HT1080 (cell line): ENCODE results near the gene FAM20A. TPM values are rescaled to one million over a fixed set of nuclear protein-coding genes. Genes with fewer than 3 reads are reported as not detected.

Source experiments
- DNase-seq: peaks from one replicate; pipeline ENCODE4 v3.0.0-alpha.2; 2015; ENCODE audit warnings: low read depth
- total RNA-seq: library from RNA; depleted of rRNA; stranded (reverse); fragments of >200 nt; shearing (Covaris generic); gene quantifications from 2 replicates; pipeline ENCODE4 v1.2.3, GENCODE V29; 2014

Gene FAM20A
- total RNA-seq, 1 experiment from 2014 or later = not detected

DNA sequence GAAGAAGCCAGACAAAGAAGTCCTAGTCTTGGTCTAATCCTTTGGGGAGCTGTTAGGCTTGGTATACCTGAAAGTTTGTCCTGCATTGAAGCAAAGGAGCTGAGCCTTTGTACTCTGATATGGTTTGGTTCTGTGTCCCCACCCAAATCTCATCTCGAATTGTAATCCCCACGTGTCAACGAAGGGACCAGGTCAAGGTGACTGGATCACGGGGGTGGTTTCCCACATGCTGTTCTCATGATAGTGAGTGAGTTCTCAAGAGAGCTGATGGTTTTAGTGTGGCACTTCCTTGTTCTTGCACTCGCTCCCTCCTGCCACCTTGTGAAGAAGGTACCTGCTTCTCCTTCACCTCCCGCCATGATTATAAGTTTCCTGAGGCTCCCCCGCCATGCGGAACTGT is 33.6 kb downstream of the FAM20A start:
- DNase-seq = no peak

DNA sequence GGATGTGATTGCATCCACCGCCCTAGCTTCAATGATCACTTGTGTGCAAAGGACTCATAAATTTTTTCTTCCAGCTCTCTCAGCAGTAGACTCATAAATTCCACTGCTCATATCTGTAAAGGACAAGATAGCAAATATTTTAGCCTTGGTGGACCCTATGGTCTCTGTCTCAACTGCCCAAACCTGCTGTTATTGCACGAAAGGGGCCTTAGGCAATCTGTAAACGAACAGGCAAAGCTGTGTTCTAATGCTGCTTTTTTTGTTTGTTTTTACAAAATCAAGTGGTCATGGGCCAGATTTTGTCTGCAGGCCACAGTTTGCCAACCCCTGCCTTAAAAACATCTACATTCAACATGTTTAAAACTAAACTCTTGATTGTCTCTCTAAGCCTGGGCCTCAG is 34.1 kb downstream of the FAM20A start:
- DNase-seq = no peak

DNA sequence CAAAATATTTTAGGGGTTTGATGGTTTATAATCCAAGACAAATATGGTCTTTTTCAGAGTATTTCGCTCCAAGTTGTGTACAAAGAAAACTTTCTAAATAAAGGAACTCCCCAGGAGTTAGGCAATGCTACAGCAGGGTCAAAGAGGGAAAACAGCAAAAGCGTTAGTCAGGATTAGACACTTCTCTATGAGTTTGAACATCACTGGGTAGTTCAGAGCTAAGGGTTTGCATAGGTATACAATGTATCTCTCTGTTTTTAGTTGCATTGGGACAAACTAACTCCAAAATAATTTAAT is 34.8 kb downstream of the FAM20A start:
- no peak for DNase-seq

DNA sequence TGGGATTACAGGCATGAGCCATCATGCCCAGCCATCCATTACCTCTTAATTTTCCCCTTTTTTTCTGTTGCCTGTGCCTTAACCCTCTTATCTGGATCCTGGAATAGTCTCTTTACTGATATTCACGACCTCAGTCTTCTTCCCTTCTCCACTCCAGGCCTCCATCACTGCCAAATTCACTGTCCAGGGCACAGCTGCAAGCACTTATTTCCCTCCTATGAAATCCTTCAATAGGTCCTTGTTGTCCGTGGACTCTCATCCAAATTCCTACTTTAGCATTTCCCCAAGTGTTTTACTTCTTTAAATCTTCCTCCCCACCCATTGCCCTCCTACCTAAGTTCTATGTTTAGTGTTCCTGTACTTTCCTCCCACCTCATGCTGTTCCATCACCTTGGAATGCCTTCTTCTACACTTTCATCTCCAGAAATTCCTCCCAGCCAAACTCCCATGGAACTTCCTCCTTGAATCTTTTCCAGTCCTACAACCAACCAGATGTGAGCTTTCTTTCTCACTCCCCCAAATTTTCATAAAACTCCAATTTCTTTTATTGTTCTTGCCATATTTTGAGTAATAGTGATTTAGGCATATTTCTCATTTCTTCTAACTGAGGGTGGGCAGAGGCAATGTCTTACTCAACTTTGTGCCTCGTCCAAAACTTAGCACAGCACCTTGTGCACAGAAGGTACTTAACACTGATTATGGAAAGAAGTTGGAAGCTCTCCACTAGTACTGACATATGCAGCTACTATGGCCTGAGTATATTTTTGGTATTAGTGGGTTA is 35.3 kb downstream of the FAM20A start:
- DNase-seq = no peak

DNA sequence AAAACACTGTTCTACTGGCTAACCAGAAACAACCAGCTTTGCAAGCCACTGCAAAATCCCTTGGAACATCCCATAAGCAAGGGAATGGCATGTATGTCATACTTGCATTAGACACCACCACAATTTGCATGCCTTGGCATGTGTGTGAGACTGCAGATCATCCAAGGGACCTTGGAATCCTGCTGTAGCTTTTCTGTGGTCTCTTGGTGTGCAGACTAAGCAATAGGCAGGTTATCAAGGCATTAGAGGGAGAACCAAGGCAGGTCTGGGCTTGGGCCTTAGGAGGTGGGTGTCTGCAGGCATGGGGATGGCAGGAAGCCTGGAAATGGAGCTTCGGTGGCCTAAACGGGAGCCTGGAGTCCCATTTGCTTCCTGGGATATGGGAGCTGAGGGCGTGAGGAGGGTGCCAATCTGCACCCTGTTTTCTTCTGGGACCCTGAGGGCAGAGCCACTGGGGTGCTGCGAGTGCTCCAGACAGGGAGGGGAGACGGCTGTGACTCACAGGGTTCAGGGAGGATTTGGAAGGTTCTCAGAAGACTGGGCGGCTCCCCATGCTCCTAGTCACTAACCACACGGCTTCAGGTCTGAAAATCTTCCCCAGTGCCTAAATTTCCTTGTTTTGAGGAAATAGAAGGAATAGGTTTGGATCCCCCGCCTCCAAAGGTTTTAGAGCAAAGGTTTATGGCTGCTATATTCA is 36.6 kb downstream of the FAM20A start:
- no peak for DNase-seq

DNA sequence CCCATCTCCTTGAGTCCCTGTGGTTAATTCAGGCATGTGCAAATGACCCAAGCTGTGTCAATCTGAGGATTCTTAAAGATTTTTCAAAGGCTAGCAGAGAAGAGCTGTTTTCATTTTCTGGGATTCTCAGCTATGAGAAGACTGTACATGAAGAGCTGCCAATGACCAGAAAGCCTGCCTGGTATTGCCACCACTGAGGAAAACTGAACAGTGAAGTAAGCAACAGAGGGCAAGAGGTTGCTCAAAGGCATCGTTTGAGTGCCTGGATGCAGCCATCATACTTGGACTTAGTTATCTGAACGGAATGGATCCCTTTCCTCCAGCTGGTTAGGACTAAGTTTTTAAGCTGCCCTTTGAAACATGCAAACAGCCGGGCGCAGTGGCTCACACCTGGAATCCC is 38.4 kb downstream of the FAM20A start:
- no peak for DNase-seq

DNA sequence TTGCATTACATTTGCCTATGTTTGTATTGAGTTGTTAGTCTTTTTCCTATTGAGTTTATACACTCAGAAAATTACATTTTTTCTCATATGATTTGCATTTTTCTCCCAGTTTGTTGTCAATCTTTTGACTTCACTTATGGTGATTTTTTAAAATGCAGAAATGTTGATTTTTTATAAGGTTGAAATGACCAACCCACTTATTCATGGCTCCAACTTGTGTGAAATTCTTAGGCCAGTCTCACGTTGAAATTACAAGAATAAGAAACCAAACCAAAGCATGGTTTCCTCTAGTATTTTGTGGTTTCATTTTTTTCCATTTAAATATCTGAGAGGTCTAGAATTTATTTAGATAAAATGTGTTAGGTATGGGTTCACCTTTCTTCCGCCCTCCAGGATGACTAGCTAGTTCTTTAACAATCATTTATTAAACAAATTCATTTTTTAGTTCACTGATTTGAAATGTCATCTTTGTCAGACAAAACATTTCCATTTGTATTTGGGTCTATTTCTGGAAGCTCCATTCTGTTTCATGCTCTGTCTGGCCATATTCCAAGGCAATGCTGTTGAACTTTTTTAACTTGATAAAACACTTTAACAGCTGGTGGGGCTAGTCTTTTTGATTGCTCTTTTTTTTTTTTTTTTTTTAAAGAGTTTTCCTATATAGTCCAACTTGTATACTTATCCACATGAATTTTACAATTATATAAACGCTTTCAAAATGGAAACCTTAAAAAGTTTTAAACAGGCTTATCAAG is 40.0 kb downstream of the FAM20A start:
- DNase-seq = no peak

DNA sequence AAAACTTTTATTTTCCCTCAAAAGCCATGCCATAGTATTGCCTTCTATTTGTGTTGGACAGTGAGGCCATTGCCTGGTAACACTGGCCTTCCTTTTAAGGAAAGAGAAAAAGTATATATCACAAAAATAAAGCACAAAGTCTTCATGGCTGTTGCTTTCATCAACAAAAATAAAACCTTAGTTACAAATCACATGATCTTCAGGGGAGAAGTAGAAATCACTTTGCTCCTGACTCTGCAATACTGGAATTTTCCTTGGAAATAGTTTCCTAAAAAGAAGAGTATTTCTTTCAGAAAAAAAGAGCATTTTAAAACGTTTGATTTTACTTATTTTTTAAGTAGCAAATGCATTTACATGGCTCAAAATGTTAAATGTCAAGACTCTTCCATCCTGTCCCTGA is 41.9 kb downstream of the FAM20A start:
- DNase-seq = no peak

DNA sequence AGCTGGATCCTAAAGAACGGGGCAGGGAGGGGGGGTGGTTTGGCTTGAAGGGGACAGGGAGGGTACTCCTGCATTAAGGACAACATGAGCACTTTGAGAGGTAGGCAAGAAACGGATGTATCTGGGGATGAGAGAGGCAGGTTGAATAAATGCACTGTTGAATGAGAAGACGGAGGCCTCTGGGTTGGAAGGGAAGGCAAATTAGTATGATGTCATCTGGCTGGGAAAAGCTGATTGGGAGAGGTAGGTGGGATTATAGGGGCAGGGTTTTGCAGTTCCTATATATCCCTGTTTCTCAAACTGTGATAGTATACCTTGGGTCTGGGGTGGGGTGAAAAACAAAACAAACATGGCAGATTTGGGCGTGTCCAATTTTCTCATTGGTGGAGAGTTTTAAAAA is 44.6 kb downstream of the FAM20A start:
- no peak for DNase-seq

DNA sequence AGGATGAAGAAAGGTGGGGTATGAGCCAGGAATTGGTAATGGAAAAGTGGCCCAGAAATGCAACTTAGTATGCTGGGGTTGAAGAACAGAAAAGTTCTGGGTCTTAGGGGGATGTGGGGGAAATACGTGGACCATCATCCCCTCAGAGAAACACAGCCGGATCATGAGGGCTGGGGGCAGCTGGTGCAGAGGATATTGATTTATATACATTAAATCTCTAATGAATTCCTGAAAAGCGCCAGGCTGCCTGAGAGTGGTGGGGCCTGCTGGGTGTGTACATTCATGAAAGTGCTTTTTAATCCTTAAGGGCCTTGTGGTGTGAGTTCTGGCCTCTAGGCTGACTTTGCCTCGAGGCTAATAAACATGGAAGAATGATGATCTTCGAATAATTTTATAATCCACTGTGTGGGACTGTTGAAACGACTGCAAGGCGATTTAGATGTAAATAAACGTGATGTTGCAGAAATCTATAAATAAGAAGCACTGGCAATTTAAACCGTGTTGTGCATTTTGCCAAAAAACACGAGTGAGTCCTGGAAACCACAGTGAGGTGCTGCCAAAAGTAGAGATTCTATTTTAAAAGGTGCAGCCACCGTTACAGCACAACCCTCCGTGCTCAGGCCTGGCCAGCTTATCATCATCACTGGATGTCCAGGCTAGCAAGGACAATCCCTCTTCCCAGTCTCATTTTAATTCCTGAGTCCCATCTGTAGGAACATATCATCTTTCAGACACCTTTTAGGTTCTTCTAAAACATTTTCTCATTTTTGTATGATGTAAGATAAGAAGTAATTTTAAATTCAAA is 56.9 kb downstream of the FAM20A start:
- no peak for DNase-seq

DNA sequence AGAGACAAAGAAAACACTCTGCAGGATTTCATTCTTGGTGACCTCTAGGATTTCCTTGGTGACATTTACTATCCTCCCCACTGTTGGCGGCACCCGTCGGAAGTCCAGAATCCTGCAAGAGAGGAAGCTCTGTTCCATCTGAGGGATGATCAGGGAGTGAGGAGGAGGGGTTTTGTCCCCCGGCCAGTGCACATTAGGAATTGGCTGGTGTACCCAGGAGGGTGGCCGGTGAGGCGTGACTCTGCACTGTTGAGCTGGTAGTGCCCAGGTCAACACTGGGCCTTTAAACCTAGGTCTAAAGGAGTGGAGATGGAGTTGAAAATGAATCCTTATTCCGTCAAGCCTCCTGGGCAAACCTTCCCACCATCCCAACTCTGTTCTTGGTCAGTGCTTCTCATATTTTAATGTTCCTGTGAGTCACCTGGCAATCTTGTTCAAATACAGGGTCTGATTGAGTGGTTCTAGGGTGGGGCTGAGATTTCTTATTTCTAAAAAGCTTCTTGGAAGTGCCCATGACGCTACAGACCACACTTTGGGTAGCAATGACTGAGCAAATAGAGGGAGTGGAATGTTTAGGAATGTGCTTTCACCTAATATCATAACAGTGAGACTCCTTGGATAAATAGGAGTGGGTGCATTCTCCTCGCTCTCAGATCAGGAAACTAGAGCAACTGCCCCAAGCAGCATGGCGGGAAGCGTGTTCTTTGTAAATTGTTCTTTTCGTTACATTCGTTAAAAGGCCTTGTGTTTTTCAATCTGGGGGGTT is 58.3 kb downstream of the FAM20A start:
- peak; percentile 32 for DNase-seq

DNA sequence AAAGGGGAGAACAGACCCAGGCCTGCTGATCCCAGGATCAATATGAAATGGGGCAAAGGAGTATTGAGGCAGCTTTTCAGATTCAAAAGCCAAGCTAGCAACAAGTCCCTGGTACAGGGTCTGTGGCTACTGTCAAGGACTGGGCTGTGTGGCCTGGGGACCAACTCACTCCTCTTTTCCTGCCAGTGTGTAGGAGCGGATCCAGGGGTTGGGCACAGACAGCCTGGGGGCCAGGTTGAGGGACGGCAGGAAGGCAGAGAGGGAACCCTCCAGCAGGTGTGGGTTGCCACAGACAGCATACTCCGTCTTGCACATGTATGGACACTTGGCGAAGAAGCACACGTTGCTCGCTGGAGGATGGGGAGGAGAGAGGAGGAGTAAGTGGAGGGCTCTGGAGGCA is 59.4 kb downstream of the FAM20A start:
- DNase-seq = no peak

DNA sequence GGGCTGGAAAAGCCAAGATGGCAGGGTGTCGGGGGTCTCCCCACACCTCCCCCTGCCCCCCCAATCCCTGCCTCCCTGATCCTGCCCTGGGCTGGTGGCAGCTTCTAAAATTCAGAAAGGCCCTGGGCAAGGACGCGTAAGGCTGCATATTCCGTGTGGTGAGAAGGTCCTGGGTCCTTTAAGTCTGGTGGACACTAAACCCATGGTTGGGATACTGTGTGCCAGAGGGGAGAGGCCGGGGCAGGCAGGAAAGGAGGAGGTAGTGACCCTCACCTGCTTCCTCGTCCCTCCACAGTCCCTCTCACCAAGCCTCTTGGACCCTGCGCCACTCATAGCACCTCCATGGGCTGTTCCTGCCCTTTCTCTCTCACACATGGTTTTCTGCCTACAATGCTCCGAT is 60.2 kb downstream of the FAM20A start:
- no peak for DNase-seq

DNA sequence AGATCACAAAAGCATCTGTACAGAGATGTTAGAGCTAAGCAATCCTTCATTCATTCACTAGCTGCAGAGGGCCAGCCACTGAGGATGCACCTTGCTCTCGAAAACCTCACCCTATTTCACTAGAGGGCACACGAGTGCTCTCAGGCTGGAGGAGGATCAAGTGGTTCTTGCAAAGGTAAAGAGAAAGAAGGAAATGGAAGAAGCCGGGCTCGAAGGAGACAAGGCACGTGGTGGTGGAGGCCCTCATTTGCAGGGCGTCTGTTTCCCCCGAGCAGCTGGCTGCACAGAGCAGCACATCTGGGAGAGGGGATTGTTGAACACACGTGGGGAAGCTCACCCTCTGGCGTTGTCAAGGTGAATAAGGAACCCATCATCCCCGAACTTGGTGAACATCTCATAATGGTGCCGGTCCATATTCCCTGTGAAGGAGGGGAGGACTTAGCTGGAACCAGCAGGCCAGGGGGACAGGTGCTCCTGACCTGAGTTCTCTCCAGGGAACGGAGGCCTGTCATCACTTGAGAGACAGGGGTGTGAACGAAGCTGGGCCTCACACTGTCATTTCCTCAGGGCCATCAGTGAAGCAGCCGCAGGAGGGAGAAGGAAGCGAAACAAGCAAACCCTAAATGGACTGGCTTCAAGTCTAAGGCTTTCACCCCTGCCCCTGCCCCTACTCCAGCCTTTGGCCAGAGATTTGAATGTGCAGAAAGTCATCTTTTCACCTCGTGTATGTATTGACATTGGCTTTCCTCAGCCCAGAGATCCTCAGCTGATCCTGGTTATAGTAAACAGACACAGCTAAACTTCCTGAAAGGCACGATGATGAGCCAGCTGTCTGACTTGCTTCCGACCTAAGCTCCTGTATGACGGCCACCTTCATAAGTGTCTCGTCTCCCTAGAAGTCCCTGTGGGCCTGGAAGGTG is 61.4 kb downstream of the FAM20A start:
- no peak for DNase-seq

DNA sequence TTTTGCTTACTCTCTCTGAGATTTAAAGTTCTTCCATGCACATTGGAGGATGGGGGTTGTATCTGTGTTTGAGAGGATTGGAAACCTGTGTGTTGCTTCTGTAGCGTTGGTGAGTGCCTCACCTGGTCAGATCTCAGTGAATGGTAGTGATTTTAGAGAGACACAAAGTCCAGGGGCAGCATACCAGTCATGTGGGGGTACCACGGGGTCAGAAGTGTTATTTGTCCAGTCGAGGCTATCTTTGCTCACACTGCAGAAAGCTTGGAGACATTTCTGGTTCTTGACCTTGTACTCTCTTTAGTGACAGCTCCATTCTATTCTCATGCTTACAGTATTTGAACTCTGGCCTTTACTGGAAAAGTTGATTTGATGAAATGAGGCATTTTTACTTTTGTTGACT is 65.2 kb downstream of the FAM20A start:
- DNase-seq = no peak

DNA sequence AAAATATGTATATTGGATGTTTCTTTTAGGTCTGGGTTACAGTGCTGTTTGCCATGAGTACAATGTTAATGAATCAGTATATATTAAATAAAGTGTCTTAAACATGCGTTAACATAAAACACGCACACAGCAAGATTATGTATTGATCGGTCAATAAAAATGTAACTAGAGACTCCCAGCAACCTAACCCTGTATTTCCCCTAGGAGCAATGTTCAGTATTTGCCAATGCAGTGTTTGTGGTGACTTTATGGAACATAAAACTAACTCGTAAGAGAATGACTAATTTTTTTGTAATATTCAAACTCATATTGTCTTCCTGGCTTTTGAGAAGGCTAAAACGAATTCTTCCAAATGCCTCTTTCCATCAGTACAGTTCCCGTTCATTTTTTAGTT is 66.5 kb downstream of the FAM20A start:
- DNase-seq = no peak

DNA sequence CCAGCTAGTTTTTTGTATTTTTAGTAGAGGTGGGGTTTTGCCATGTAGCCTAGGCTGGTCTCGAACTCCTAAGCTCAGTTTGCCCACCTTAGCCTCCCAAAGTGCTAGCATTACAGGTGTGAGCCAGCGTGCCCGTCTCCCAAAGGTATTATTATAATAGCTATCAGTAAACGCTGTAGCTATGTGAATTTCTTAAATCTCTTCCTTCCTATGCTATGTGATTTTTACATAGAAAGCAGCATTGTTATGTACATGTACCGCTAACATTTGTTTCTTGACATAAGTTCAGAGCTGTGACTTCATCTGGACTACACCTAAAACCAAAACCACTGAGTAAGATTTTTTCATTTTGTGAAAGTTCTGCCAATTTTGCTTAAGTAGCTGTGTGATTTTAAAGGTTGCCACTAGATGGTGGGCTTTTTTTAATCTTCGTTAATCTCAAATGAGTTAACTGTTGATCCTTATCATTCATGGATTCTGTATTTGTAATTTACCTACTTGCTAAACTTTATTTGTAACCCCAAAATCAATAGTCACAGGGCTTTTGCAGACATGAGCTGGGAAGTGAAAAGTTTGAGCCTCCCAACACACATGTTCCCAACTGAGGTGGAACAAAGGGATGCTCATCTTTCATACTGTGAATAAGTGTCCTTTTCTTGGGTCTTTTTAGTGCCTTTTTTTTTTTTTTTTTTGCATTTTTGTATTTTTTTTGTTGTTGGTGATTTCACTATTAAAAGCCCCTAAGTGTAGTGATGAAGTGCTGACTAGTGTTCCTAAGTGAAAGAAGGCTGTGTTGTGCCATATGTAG is 67.1 kb downstream of the FAM20A start:
- DNase-seq = no peak

DNA sequence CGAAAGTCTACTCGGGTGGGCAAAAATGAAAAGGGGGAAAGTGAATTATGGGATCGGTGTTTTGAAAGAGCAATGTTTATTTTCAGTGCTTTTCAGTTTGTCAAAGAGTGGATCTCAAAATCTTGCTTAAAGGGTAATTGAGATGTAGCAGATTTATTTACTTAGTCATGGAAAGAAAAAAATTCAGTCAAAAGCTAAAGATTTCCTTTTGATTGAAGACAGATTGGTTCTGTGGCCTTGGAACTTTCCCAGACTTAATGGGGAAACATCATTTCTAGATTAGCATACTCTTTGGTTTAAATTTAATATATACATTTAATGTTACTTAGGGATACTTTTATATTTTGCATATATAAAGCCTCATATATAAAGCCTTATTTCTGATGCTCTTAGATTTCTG is 68.3 kb downstream of the FAM20A start:
- no peak for DNase-seq

DNA sequence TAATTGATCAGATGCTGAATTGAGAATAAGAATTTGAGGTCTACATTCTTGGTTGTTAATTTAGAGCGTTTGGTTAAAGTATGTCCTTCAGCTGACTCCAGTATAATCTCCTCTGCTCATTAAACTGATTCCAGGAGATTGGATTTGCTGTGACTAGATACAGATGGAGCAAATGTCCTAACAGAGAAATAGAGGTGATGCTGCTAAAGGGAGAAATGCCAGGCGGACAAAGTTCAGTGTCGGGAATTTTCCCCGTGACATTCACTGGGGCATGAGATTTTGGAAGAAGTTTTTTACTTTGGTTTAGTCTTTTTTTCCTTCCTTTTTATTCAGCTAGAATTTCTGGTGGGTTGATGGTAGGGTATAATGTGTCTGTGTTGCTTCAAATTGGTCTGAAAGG is 69.9 kb downstream of the FAM20A start:
- no peak for DNase-seq
